Thyroid gland (tissue), 4 donors: ENCODE data around the gene ACD. TPM values are rescaled to one million over a fixed set of nuclear protein-coding genes. Genes with fewer than 3 reads are reported as not detected.
A peak's percentile ranks its signal among the peaks of the same experiment; 100 is the strongest.

Experiments used
- DNase-seq, 2 donors: peaks; one replicate each; pipeline ENCODE4 v3.0.0-alpha.2; 2019
- H3K27ac ChIP-seq, 3 donors: fragments of 200-600 bp; sonication (generic); 1 replicate in 2 of 3; 2 replicates in 1 of 3; pipeline ENCODE4 v1.5.1; 2016 to 2019; ENCODE audit warnings: mild to moderate bottlenecking in 1 of 3, moderate library complexity in 1 of 3
- H3K27me3 ChIP-seq: fragments of 200-600 bp; sonication (generic); one replicate; pipeline ENCODE4 v1.5.1; 2019
- H3K36me3 ChIP-seq, 2 donors: fragments of 200-600 bp; sonication (generic); one replicate each; pipeline ENCODE4 v1.5.1; 2016 to 2019
- H3K4me1 ChIP-seq, 2 donors: fragments of 200-600 bp; sonication (generic); one replicate each; pipeline ENCODE4 v1.5.1; 2017 to 2019
- H3K4me3 ChIP-seq, 3 donors: fragments of 200-600 bp; sonication (generic); replicated peaks in 1 of 3; 1 replicate in 2 of 3; 2 replicates in 1 of 3; pipeline ENCODE4 v1.5.1; 2016; ENCODE audit warnings: mild to moderate bottlenecking in 1 of 3
- H3K9me3 ChIP-seq: fragments of 200-600 bp; sonication (generic); one replicate; pipeline ENCODE4 v1.5.1; 2017
- POLR2A ChIP-seq, 2 donors: fragments of 450-650 bp; IDR thresholded peaks; one replicate each; pipeline ENCODE4 v1.6.1; 2017; ENCODE audit warnings: antibody characterized with exemption in 2 of 2, mild to moderate bottlenecking in 2 of 2, moderate library complexity in 1 of 2
- WGBS, 2 donors: methylation state at CpG; one replicate each; pipeline ENCODE4 v1.1.5; 2017; 5-methylcytosine and 5-hydroxymethylcytosine counted together
- intact Hi-C: fragments of 100-400 bp; cut with DNase I; formaldehyde crosslinking; loops from one replicate; pipeline ENCODE4 v1.15.1; 2023
- total RNA-seq, 4 donors: library from RNA; depleted of rRNA; stranded (reverse); fragments of >200 nt; gene quantifications; one replicate each; pipeline ENCODE4 v1.2.3, GENCODE V29; 2016
- TF ChIP-seq, protein P1 (sequence below), 6 experiments: fragments of 200-600 bp in 3 of 6; fragments of 450-650 bp in 3 of 6; sonication (generic) in 3 of 6; IDR thresholded peaks; one replicate each; pipeline ENCODE4 v1.5.1; 2016 to 2019; ENCODE audit warnings: antibody characterized with exemption in 6 of 6, mild to moderate bottlenecking in 2 of 6, inconsistent platforms in 1 of 6, moderate library complexity in 1 of 6

Gene ACD
- total RNA-seq, result 10 to 100 TPM in 3 of 4 donors, 1 to 10 TPM in 1; 9.3 to 28.7 (median 21.5) TPM

DNA sequence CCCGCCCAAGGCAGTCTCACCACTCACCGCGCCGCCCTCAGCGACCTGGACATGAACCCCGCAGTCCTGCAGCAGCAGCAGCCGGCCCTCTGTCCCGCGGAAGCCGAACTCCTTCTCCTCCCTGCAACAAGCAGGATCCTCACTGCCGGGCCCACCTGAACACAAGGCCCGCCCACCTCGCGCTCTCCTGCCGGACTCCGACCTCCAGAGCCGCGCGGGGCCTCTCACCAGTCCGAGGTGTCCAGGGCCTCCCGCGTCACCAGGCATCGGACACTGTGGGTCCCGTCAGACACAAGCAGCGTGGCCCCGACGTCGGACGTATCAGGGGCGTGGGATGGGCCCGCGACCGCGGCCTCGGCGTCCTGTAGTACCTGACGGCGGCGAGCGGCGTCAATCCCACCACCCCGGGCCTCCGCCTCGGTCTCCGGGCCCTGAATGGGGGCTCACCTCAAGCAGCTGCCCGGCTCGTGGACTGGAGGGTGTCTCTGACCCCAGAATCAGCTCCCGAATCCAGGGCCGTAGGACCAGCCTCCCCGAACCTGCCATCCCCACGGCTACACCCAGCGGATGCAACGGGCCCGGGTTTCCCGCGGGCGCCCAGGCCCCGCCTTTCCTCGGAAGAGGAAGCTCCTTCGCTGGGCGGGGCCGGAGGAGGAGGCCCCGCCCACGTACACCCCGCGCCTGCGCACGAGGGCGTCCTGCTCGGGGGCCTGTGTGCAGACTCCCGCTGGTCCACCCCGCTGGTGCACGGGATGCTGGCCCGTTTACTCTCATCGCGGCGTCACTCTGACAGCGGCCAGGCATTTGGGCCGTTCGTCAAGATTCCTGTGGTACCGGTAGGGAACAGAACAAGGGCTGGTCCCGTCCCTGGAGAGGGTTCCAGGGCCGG, at the start of gene ACD:
Gene ACD (minus strand): TSS at position 586 of the 889 bp plus-strand sequence. CDS start 40 bp downstream, at position 546.
- Histone ChIP-seq H3K27ac (peak within 1 kb of the TSS; percentile 59 to 97 (median 92)), H3K4me1 (peaks cover 14 to 16% of the 10 kb centered on the region in 2 donors), H3K4me3 (peak within 1 kb of the TSS; percentile 23 to 83 (median 51)), H3K36me3 (no peaks in the 10 kb centered on the region), H3K27me3 (no peaks in the 10 kb centered on the region), H3K9me3 (no peaks in the 10 kb centered on the region)
- 0 to 1% methylated on average over 8 to 32 of the region's 83 CpGs for WGBS, 2 donors
- peak; percentile 36 to 88 for TF ChIP-seq POLR2A (IDR thresholded peaks at IDR 0.05)
- TF ChIP-seq, protein P1, sequence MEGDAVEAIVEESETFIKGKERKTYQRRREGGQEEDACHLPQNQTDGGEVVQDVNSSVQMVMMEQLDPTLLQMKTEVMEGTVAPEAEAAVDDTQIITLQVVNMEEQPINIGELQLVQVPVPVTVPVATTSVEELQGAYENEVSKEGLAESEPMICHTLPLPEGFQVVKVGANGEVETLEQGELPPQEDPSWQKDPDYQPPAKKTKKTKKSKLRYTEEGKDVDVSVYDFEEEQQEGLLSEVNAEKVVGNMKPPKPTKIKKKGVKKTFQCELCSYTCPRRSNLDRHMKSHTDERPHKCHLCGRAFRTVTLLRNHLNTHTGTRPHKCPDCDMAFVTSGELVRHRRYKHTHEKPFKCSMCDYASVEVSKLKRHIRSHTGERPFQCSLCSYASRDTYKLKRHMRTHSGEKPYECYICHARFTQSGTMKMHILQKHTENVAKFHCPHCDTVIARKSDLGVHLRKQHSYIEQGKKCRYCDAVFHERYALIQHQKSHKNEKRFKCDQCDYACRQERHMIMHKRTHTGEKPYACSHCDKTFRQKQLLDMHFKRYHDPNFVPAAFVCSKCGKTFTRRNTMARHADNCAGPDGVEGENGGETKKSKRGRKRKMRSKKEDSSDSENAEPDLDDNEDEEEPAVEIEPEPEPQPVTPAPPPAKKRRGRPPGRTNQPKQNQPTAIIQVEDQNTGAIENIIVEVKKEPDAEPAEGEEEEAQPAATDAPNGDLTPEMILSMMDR (IDR thresholded peaks at IDR 0.05), result peak in 1 of 6 experiments; percentile 16
- DNase-seq, result peak; percentile 85 to 87
- intact Hi-C loops, result loop anchor here (10.0 kb wide), 1 partner anchor 275 kb away; the partner anchor contains the start of genes CTRL and PSMB10

DNA sequence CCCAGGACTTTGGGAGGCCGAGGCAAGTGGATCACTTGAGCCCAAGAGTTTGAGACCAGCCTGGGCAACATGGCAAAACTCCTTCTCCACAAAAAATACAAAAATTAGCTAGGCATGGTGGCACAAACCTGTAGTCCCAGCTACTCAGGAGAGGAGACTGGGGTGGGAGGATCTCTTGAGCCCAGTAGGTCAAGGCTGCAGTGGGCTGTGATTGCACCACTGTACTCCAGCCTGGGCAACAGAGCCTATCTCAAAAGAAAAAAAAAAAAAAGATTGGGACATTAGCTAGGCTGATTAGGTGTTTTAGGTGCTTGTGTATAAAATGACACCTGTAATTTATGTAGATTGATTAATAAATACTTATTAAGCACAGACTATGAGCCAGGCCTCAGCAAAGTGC, 49.0 kb upstream of the ACD start:
- TF ChIP-seq, protein P1 (IDR thresholded peaks at IDR 0.05), result no peak
- TF ChIP-seq POLR2A (IDR thresholded peaks at IDR 0.05), result no peak
- intact Hi-C loops, result no loop called here
- no peak overlapping the region for H3K4me3 ChIP-seq
- 100% methylated on average over 1 of the region's 1 CpG for WGBS, 2 donors
- no peak for DNase-seq
- no peaks in the 10 kb centered on the region for H3K9me3 ChIP-seq
- H3K27ac ChIP-seq, result no peak overlapping the region
- no peaks in the 10 kb centered on the region for H3K4me1 ChIP-seq
- H3K36me3 ChIP-seq, result no peaks in the 10 kb centered on the region
- no peaks in the 10 kb centered on the region for H3K27me3 ChIP-seq

DNA sequence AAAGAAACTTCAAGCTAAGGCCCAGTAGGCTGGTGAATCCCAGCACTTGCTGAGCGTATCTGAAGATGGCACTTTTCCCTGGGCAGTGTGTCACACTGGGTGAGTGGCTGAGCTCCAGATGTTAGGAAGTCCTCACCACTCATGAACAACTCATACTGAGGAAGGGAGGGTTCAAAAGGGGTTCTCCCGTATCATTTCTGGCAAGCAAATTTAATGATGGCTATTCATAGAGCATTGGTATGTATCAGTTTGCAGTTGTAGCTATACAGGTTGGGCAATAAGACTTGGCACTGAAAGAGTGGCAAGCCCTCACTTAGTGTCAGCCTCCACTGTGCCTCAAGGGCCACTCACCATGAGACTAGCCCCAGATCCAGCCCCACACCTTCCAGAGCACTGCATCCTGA, 48.3 kb upstream of the ACD start:
- H3K9me3 ChIP-seq, result no peaks in the 10 kb centered on the region
- TF ChIP-seq, protein P1 (IDR thresholded peaks at IDR 0.05), result no peak
- TF ChIP-seq POLR2A (IDR thresholded peaks at IDR 0.05), result no peak
- no peaks in the 10 kb centered on the region for H3K27me3 ChIP-seq
- H3K36me3 ChIP-seq, result no peaks in the 10 kb centered on the region
- H3K4me3 ChIP-seq, result no peak overlapping the region
- 69 to 77% methylated on average over 2 of the region's 2 CpGs for WGBS, 2 donors
- no peak for DNase-seq
- no peaks in the 10 kb centered on the region for H3K4me1 ChIP-seq
- H3K27ac ChIP-seq, result no peak overlapping the region
- intact Hi-C loops, result no loop called here

DNA sequence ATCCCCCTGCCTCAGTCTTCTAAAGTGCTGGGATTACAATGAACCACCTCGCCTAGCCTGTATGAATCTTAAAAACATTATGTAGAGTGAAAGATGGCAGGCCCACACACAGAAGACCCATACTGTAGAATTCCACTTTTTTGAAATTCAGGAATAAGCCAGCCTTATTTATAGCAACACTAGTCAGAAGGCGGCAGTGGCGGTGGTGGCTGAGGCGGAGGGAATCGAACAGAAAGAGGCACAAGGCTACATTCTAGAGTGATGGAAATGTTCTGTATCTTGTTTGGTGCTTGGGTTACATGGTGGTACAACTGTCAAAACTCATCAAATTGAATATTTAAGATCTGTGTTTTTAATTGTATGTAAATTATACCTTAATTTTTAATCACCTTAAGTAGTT, 47.7 kb upstream of the ACD start:
- WGBS, 2 donors, result 98% methylated on average over 5 of the region's 5 CpGs
- no peak overlapping the region for H3K4me3 ChIP-seq
- TF ChIP-seq, protein P1 (IDR thresholded peaks at IDR 0.05), result no peak
- no peak for TF ChIP-seq POLR2A (IDR thresholded peaks at IDR 0.05)

DNA sequence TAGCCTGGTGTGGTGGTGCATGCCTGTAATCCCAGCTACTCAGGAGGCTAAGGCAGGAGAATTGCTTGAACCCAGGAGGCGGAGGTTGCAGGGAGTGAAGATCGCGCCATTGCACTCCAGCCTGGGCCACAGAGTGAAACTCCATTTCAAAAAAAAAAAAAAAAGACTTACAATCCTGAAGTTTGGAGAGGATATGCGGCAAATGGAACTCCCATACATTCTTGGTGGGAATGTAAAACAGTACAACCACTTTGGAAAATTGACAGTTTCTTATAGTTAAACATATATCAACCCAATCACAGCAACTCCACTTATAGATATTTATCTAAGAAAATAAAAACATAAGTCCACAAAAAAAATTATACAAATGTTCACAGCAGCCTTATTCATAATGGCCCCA, 47.1 kb upstream of the ACD start:
- no peak overlapping the region for H3K27ac ChIP-seq
- no peak overlapping the region for H3K4me3 ChIP-seq
- no peak for DNase-seq
- 98 to 100% methylated on average over 4 of the region's 4 CpGs for WGBS, 2 donors
- H3K36me3 ChIP-seq, result no peaks in the 10 kb centered on the region
- TF ChIP-seq, protein P1 (IDR thresholded peaks at IDR 0.05), result no peak
- no peak for TF ChIP-seq POLR2A (IDR thresholded peaks at IDR 0.05)
- no peaks in the 10 kb centered on the region for H3K27me3 ChIP-seq
- intact Hi-C loops, result no loop called here
- no peaks in the 10 kb centered on the region for H3K9me3 ChIP-seq
- no peaks in the 10 kb centered on the region for H3K4me1 ChIP-seq

More for the DNA sequence above, 47.7 kb upstream of the ACD start:
- Histone ChIP-seq H3K9me3 (no peaks in the 10 kb centered on the region), H3K36me3 (no peaks in the 10 kb centered on the region), H3K27ac (no peak overlapping the region), H3K4me1 (no peaks in the 10 kb centered on the region), H3K27me3 (no peaks in the 10 kb centered on the region)
- intact Hi-C loops, result no loop called here
- no peak for DNase-seq
